Karpas-422 (cell line): ENCODE results near the gene PAX5. TPM values are rescaled to one million over a fixed set of nuclear protein-coding genes. Genes with fewer than 3 reads are reported as not detected.

Experiments used
- DNase-seq: peaks from one replicate; pipeline ENCODE4 v3.0.0-alpha.2; 2015
- H2AFZ ChIP-seq: fragments of 200-600 bp; sonication (generic); 2 replicates; pipeline ENCODE4 v1.6.1; 2014; ENCODE audit warnings: antibody characterized with exemption, low read length, mixed read lengths
- H3K27ac ChIP-seq: fragments of 200-600 bp; sonication (generic); 2 replicates; pipeline ENCODE4 v1.5.1; 2014; ENCODE audit warnings: mild to moderate bottlenecking, low read length, moderate library complexity
- H3K27me3 ChIP-seq: fragments of 200-600 bp; sonication (generic); 2 replicates; pipeline ENCODE4 v1.6.1; 2014; ENCODE audit warnings: low read length, mixed read lengths
- H3K36me3 ChIP-seq: fragments of 200-600 bp; sonication (generic); 2 replicates; pipeline ENCODE4 v1.6.1; 2014; ENCODE audit warnings: low read length, mixed read lengths; ENCODE audit not compliant: insufficient read depth
- H3K4me1 ChIP-seq: fragments of 200-600 bp; sonication (generic); 2 replicates; pipeline ENCODE4 v1.6.1; 2014; ENCODE audit warnings: mild to moderate bottlenecking, low read length, mixed read lengths
- H3K4me2 ChIP-seq: fragments of 200-600 bp; sonication (generic); 2 replicates; pipeline ENCODE4 v1.6.1; 2014; ENCODE audit warnings: low read length, low read depth, mild to moderate bottlenecking; ENCODE audit not compliant: poor library complexity, severe bottlenecking
- H3K4me3 ChIP-seq: fragments of 200-600 bp; sonication (generic); 2 replicates; pipeline ENCODE4 v1.5.1; 2014; ENCODE audit warnings: mild to moderate bottlenecking, antibody characterized with exemption, low read length, mixed read lengths
- H3K79me2 ChIP-seq: fragments of 200-600 bp; sonication (generic); 2 replicates; pipeline ENCODE4 v1.6.1; 2014; ENCODE audit warnings: mild to moderate bottlenecking, low read length, mixed read lengths
- H3K9ac ChIP-seq: fragments of 200-600 bp; sonication (generic); 2 replicates; pipeline ENCODE4 v1.6.0; 2014; ENCODE audit warnings: low read length
- H3K9me2 ChIP-seq: fragments of 200-600 bp; sonication (generic), shearing (Covaris generic); replicated peaks from 2 replicates; pipeline ENCODE4 v1.6.0; 2014; ENCODE audit warnings: mild to moderate bottlenecking, low read length, moderate library complexity; ENCODE audit not compliant: insufficient read depth
- H3K9me3 ChIP-seq: fragments of 300-700, 200-600 bp; sonication (generic); 2 replicates; pipeline ENCODE4 v1.6.1; 2014; ENCODE audit warnings: low read length, mixed read lengths
- H4K20me1 ChIP-seq: fragments of 200-600 bp; sonication (generic); 2 replicates; pipeline ENCODE4 v1.6.1; 2014; ENCODE audit warnings: mild to moderate bottlenecking, antibody characterized with exemption, low read length, low read depth; ENCODE audit not compliant: insufficient read depth
- total RNA-seq: library from RNA; depleted of rRNA; stranded (reverse); fragments of >200 nt; shearing (Covaris generic); gene quantifications from 2 replicates; pipeline ENCODE4 v1.2.3, GENCODE V29; 2014; ENCODE audit warnings: low replicate concordance

The PAX5 gene
- total RNA-seq, 1 experiment from 2014 or later: 88.9 TPM

DNA sequence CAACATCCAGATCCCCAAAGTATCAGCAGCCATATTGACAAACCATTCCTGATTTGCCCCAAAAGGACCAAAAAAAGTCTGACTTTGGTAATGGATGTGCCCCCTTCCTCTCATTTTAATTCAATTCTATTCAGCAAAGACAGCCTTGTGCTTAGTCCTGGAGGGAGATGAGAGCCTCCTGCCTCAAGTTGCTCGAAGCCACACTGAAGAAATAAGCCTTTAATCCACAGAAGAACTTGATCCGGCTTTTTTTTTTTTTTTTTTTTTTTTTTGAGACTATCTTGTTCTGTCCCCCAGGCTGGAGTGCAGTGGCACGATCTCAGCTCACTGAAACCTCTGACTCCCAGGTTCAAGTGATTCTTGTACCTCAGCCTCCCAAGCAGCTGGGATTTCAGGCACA is 8.4 kb upstream of the PAX5 start:
- H3K36me3 ChIP-seq: no peaks in the 10 kb centered on the region
- H3K27me3 ChIP-seq: no peaks in the 10 kb centered on the region
- no peaks in the 10 kb centered on the region for H3K79me2 ChIP-seq
- H3K4me3 ChIP-seq: no peak overlapping the region
- no peaks in the 10 kb centered on the region for H3K9me3 ChIP-seq
- peaks cover 10% of the 10 kb centered on the region for H3K4me1 ChIP-seq
- H3K9ac ChIP-seq: no peak overlapping the region
- DNase-seq: no peak
- H3K4me2 ChIP-seq: no peak overlapping the region
- no peaks in the 10 kb centered on the region for H3K9me2 ChIP-seq
- no peak overlapping the region for H2AFZ ChIP-seq
- no peaks in the 10 kb centered on the region for H4K20me1 ChIP-seq
- H3K27ac ChIP-seq: no peak overlapping the region

DNA sequence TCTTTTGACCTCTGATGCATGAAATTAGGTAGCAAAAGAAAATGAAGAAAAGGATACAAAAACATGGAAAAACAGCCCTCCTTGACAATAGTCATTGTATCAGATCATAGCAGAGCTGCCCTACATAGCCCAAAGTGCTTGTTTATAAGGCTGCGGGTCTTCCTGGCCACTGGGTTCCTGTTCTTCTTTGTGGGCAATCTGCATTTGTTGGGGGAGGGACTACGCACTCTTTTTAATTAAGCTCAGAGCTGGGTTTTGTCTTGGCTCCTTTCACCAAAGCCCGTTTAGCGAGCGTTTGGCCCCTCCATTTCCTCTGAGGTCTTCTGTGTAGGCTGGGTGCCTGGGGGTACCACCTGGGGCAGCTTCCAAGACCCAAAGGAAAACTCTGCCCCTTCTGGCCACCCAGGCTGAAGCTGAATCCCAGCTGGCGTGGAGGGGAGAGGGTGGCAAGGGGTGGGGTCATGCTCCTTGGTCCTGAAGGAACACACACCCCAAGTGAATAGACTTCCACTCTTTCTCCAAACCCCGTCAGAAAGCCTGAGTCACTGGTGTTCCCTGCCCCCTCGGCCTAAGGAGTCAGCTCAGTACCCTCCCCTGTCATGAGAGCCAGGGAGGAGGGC is 6.5 kb upstream of the PAX5 start:
- peaks cover 24% of the 10 kb centered on the region for H3K4me1 ChIP-seq
- no peak overlapping the region for H3K27ac ChIP-seq
- no peak for DNase-seq
- H3K4me2 ChIP-seq: no peak overlapping the region
- no peak overlapping the region for H2AFZ ChIP-seq
- H3K27me3 ChIP-seq: no peaks in the 10 kb centered on the region
- no peaks in the 10 kb centered on the region for H3K79me2 ChIP-seq
- no peaks in the 10 kb centered on the region for H3K36me3 ChIP-seq
- no peaks in the 10 kb centered on the region for H3K9me3 ChIP-seq
- H3K4me3 ChIP-seq: no peak overlapping the region
- no peak overlapping the region for H3K9ac ChIP-seq
- H3K9me2 ChIP-seq: no peaks in the 10 kb centered on the region
- H4K20me1 ChIP-seq: no peaks in the 10 kb centered on the region

DNA sequence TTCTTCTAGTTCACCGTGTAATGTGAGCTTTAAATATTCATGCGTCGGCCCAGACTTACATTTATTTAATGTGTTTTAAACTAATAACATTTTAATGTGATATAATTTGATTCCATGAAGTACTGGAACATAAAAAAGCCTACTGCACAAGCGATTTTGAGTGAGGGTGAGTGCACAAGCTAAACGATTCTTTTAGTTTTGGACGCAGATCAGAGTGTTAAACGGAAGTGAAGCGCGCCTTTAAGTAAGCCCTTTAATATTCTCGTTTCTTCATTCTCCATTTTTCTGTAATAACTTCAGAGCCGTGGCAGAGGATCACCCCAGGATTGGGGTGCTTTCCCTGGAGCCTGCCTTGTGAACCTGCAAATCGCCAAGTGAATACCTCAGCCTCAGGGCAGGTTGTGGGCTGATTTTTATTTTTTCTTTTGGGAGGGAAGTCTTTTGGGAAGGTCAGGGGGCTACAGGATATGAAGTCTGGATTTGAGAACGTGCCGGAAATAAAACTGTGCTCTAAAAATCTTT is 4.9 kb upstream of the PAX5 start:
- DNase-seq: no peak
- H3K4me3 ChIP-seq: no peak overlapping the region
- H3K79me2 ChIP-seq: peaks cover 5% of the 10 kb centered on the region; the same call in 1 of the 2 replicates
- H3K9me3 ChIP-seq: no peaks in the 10 kb centered on the region
- no peaks in the 10 kb centered on the region for H3K36me3 ChIP-seq
- H3K9ac ChIP-seq: no peak overlapping the region
- no peaks in the 10 kb centered on the region for H4K20me1 ChIP-seq
- no peak overlapping the region for H2AFZ ChIP-seq
- no peaks in the 10 kb centered on the region for H3K27me3 ChIP-seq
- H3K9me2 ChIP-seq: no peaks in the 10 kb centered on the region
- H3K27ac ChIP-seq: no peak overlapping the region
- peaks cover 33% of the 10 kb centered on the region for H3K4me1 ChIP-seq
- H3K4me2 ChIP-seq: no peak overlapping the region

DNA sequence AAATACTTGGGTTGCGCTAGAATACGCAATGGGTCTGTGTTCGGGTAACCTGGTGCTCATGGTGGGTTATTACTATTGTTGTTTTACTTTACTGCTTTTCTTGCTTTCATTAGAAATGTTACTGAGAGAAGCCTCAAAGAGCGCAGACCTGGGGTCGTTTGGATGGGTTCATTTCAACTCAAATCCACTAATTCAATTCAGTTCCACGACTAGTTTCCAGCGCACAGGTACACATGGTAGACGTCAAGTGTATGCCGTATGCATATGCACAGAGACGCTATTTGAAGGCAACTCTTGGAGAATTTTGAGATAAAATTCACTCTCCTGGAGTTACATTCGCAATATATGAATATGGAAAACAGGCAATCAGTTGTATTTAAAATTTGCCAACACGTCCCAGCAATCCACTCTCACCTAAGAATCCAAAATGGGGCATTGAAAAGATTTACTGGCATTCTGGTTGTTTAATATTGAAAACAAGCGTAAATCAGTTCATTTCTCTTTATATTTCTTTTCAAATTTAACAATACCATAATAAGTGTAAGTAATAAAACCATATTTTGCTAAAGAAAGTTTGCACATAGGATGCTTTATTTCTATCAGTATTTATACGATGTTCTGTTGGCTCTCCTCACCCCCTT is 4.4 kb upstream of the PAX5 start:
- Histone ChIP-seq H3K79me2 (peaks cover 11% of the 10 kb centered on the region), H3K27me3 (no peaks in the 10 kb centered on the region), H4K20me1 (no peaks in the 10 kb centered on the region), H3K4me3 (no peak overlapping the region), H3K36me3 (no peaks in the 10 kb centered on the region), H3K9ac (no peak overlapping the region), H2AFZ (no peak overlapping the region), H3K9me3 (no peaks in the 10 kb centered on the region), H3K9me2 (no peaks in the 10 kb centered on the region), H3K27ac (no peak overlapping the region), H3K4me2 (no peak overlapping the region), H3K4me1 (peaks cover 33% of the 10 kb centered on the region)
- DNase-seq: no peak

- H3K27ac ChIP-seq: peak overlapping the region; percentile 92; the same call in 1 of the 2 replicates
Measured at GRCh38 chr9:37037503-37038301, 3.6 kb upstream of the PAX5 start.

DNA sequence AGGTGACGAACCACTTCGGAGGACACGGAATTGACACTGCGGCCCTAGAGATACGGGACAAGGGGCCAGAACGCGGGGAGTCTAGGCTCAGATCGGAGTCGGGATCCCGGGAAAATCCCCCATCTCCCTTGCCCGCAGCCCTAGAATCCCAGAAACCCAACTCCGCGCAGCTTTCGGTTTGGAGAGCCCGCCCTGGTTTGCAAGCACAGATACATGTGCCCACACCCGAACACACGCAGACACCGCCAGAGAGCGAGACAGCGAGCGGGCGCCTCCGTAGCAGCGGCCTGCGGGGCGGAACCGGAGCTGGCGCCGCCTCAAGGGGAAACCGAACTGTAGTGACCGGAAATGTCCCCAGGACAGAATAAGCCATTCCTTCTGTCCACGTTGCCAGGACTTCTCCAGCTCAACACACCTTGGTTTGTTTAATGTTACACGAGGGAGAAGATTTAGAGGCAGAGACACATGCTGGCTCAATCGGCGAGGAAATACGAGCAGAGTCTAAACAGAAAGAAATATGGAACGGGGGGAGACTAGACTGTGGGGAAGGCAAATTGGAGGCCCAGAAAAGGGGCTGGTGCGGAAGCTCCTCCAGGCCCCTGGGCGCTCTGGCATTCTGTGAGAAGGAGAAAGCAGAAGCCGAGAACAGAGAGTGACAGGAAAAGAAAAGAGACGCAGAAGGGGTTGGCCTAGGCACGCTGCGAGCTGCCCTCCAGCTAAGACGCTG is 2.9 kb upstream of the PAX5 start:
- Histone ChIP-seq H3K9ac (peak overlapping the region; percentile 92), H3K79me2 (peaks cover 26% of the 10 kb centered on the region), H2AFZ (peak overlapping the region; percentile 90; the same call in 1 of the 2 replicates), H4K20me1 (peaks cover 3% of the 10 kb centered on the region; the same call in 1 of the 2 replicates), H3K4me3 (peak overlapping the region; percentile 83), H3K9me3 (no peaks in the 10 kb centered on the region), H3K4me2 (peak overlapping the region; percentile 97), H3K4me1 (peaks cover 45% of the 10 kb centered on the region), H3K36me3 (no peaks in the 10 kb centered on the region), H3K27me3 (no peaks in the 10 kb centered on the region), H3K27ac (peak overlapping the region; percentile 92), H3K9me2 (no peaks in the 10 kb centered on the region)
- DNase-seq: peak; percentile 85

More at GRCh38 chr9:37037503-37038301, 3.6 kb upstream of the PAX5 start:
- Histone ChIP-seq H3K79me2 (peaks cover 18% of the 10 kb centered on the region), H3K9me2 (no peaks in the 10 kb centered on the region), H3K27me3 (no peaks in the 10 kb centered on the region), H3K9ac (peak overlapping the region; percentile 92), H3K4me3 (peak overlapping the region; percentile 83), H3K36me3 (no peaks in the 10 kb centered on the region), H2AFZ (peak overlapping the region; percentile 90; the same call in 1 of the 2 replicates), H4K20me1 (no peaks in the 10 kb centered on the region), H3K9me3 (no peaks in the 10 kb centered on the region), H3K4me1 (peaks cover 38% of the 10 kb centered on the region), H3K4me2 (peak overlapping the region; percentile 97)
- no peak for DNase-seq

DNA sequence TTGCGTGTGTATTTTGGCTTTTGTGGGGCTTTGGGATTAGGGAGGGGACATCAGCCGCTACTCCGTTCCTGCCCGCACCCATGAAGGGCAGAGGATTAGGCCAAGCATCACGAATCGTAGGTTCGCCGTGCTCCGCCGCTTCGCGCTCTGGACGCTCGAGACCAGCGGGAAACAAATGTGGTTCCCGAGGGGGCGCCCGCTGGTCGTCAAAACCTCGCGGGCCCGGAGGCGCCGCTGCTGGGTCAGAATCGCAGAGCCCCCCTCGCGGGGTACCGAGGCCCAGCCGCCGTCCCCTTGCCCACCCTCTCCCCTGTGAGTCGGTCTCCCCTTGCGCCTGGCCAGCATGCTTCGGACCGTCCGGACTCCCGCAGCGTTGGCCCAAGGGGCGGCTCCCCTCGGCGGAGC is 2.3 kb upstream of the PAX5 start:
- H3K27ac ChIP-seq: peak overlapping the region; percentile 92
- peak overlapping the region; percentile 90; the same call in 1 of the 2 replicates for H2AFZ ChIP-seq
- no peaks in the 10 kb centered on the region for H3K9me3 ChIP-seq
- H3K9me2 ChIP-seq: no peaks in the 10 kb centered on the region
- DNase-seq: peak; percentile 85
- H4K20me1 ChIP-seq: peaks cover 9% of the 10 kb centered on the region; the same call in 1 of the 2 replicates
- peak overlapping the region; percentile 97 for H3K4me2 ChIP-seq
- peaks cover 31% of the 10 kb centered on the region for H3K79me2 ChIP-seq
- no peaks in the 10 kb centered on the region for H3K27me3 ChIP-seq
- peaks cover 51% of the 10 kb centered on the region for H3K4me1 ChIP-seq
- peak overlapping the region; percentile 92 for H3K9ac ChIP-seq
- H3K36me3 ChIP-seq: no peaks in the 10 kb centered on the region
- peak overlapping the region; percentile 83 for H3K4me3 ChIP-seq
